ENCODE data around the gene LIME1.
A peak's percentile ranks its signal among the peaks of the same experiment; 100 is the strongest.
"Not testable (repeated sequence)": the region's sequence is repeated elsewhere in the genome, so short reads cannot be mapped to it uniquely, and the experiment has no call there.

Gene LIME1

GRCh38 chr20:63714858-63715257, 21.6 kb upstream of the LIME1 start:
- Histone ChIP-seq H2BK12ac (ENCODE audit: low read length in 2 of 2) (no peak overlapping the region), H3K23ac (ENCODE audit: low read length in 2 of 2) (no peak overlapping the region), H3K79me1 (replicated peaks; ENCODE audit: low read length, poor library complexity, severe bottlenecking) (peaks cover 12% of the 10 kb centered on the region), H3K4me3 (ENCODE audit: insufficient read depth in 1 of 2, low read depth in 1 of 2, low read length in 2 of 2) (no peak overlapping the region), H2BK120ac (ENCODE audit: low read depth, low read length) (no peak overlapping the region), H3K18ac (ENCODE audit: low read depth in 1 of 2, low read length in 2 of 2) (no peak overlapping the region), H2AFZ (ENCODE audit: low read depth, low read length) (no peak overlapping the region), H3K4ac (ENCODE audit: low read depth in 1 of 2, low read length in 2 of 2) (no peak overlapping the region), H3K9me3 (ENCODE audit: control insufficient read depth, low read length) (peaks cover 32% of the 10 kb centered on the region), H4K91ac (ENCODE audit: low read length) (no peak overlapping the region), H3K9ac (ENCODE audit: low read length) (no peak overlapping the region), H3K27me3 (ENCODE audit: control insufficient read depth in 1 of 2, insufficient read depth in 1 of 2, low read length in 2 of 2) (no peaks in the 10 kb centered on the region), H4K8ac (ENCODE audit: low read length) (no peak overlapping the region), H3K14ac (ENCODE audit: low read length in 2 of 2) (no peak overlapping the region), H3K27ac (ENCODE audit: low read length, poor library complexity, severe bottlenecking) (no peak overlapping the region), H3K4me1 (ENCODE audit: control insufficient read depth, insufficient read depth, low read depth, low read length) (no peaks in the 10 kb centered on the region), H2BK15ac (ENCODE audit: low read depth, poor library complexity, severe bottlenecking) (no peak overlapping the region), H2BK5ac (ENCODE audit: low read depth, low read length, poor library complexity, severe bottlenecking) (no peak overlapping the region), H2AK5ac (ENCODE audit: low read length, severe bottlenecking) (no peak overlapping the region), H3K36me3 (ENCODE audit: control insufficient read depth in 1 of 2, insufficient read depth in 2 of 2, low read depth in 1 of 2, low read length in 2 of 2) (peaks cover 62 to 83% of the 10 kb centered on the region in 2 experiments), H3K4me2 (ENCODE audit: low read length, poor library complexity, severe bottlenecking) (no peak overlapping the region)
- no peak for DNase-seq
- WGBS, result 100% methylated on average over 2 of the region's 5 CpGs

- H4K8ac ChIP-seq (ENCODE audit: low read length), result no peak overlapping the region
- 100% methylated on average over 1 of the region's 2 CpGs for WGBS
- H2AFZ ChIP-seq (ENCODE audit: low read depth, low read length), result no peak overlapping the region
- H3K4ac ChIP-seq (ENCODE audit: low read depth in 1 of 2, low read length in 2 of 2), result no peak overlapping the region
- no peak overlapping the region for H3K4me2 ChIP-seq (ENCODE audit: low read length, poor library complexity, severe bottlenecking)
- H3K4me3 ChIP-seq (ENCODE audit: insufficient read depth in 1 of 2, low read depth in 1 of 2, low read length in 2 of 2), result peak overlapping the region in 1 of 2 experiments; percentile 10
- no peak overlapping the region for H4K91ac ChIP-seq (ENCODE audit: low read length)
- H3K79me1 ChIP-seq (replicated peaks; ENCODE audit: low read length, poor library complexity, severe bottlenecking), result peaks cover 26% of the 10 kb centered on the region
- no peak overlapping the region for H3K14ac ChIP-seq (ENCODE audit: low read length in 2 of 2)
- no peak overlapping the region for H2BK120ac ChIP-seq (ENCODE audit: low read depth, low read length)
- H3K27ac ChIP-seq (ENCODE audit: low read length, poor library complexity, severe bottlenecking), result no peak overlapping the region
- DNase-seq, result no peak
- no peak overlapping the region for H2AK5ac ChIP-seq (ENCODE audit: low read length, severe bottlenecking)
- H2BK5ac ChIP-seq (ENCODE audit: low read depth, low read length, poor library complexity, severe bottlenecking), result no peak overlapping the region
- H2BK12ac ChIP-seq (ENCODE audit: low read length in 2 of 2), result no peak overlapping the region
- peaks cover 56 to 66% of the 10 kb centered on the region in 2 experiments for H3K36me3 ChIP-seq (ENCODE audit: control insufficient read depth in 1 of 2, insufficient read depth in 2 of 2, low read depth in 1 of 2, low read length in 2 of 2)
- no peak overlapping the region for H3K9ac ChIP-seq (ENCODE audit: low read length)
- no peaks in the 10 kb centered on the region for H3K27me3 ChIP-seq (ENCODE audit: control insufficient read depth in 1 of 2, insufficient read depth in 1 of 2, low read length in 2 of 2)
- no peaks in the 10 kb centered on the region for H3K4me1 ChIP-seq (ENCODE audit: control insufficient read depth, insufficient read depth, low read depth, low read length)
- peaks cover 28% of the 10 kb centered on the region for H3K9me3 ChIP-seq (ENCODE audit: control insufficient read depth, low read length)
- H3K18ac ChIP-seq (ENCODE audit: low read depth in 1 of 2, low read length in 2 of 2), result no peak overlapping the region
- H3K23ac ChIP-seq (ENCODE audit: low read length in 2 of 2), result no peak overlapping the region
- H2BK15ac ChIP-seq (ENCODE audit: low read depth, poor library complexity, severe bottlenecking), result no peak overlapping the region
These were observed 17.5 kb upstream of the LIME1 start for GRCh38 chr20:63718996-63719395.

GRCh38 chr20:63722967-63723622, 13.4 kb upstream of the LIME1 start:
- peaks cover 17% of the 10 kb centered on the region for H3K9me3 ChIP-seq (ENCODE audit: control insufficient read depth, low read length)

GRCh38 chr20:63730189-63730733, 6.2 kb upstream of the LIME1 start:
- not testable (repeated sequence) for H3K4me3 ChIP-seq (ENCODE audit: insufficient read depth in 1 of 2, low read depth in 1 of 2, low read length in 2 of 2); H2AFZ ChIP-seq (ENCODE audit: low read depth, low read length); H4K8ac ChIP-seq (ENCODE audit: low read length); H3K4me2 ChIP-seq (ENCODE audit: low read length, poor library complexity, severe bottlenecking); H3K4ac ChIP-seq (ENCODE audit: low read depth in 1 of 2, low read length in 2 of 2); H3K18ac ChIP-seq (ENCODE audit: low read depth in 1 of 2, low read length in 2 of 2); H3K27ac ChIP-seq (ENCODE audit: low read length, poor library complexity, severe bottlenecking); H2BK5ac ChIP-seq (ENCODE audit: low read depth, low read length, poor library complexity, severe bottlenecking); H2BK15ac ChIP-seq (ENCODE audit: low read depth, poor library complexity, severe bottlenecking); H2BK120ac ChIP-seq (ENCODE audit: low read depth, low read length); H3K14ac ChIP-seq (ENCODE audit: low read length in 2 of 2); H4K91ac ChIP-seq (ENCODE audit: low read length); H2AK5ac ChIP-seq (ENCODE audit: low read length, severe bottlenecking); H3K9me3 ChIP-seq (ENCODE audit: control insufficient read depth, low read length); DNase-seq; H3K23ac ChIP-seq (ENCODE audit: low read length in 2 of 2); H2BK12ac ChIP-seq (ENCODE audit: low read length in 2 of 2); H3K9ac ChIP-seq (ENCODE audit: low read length); H3K27me3 ChIP-seq (ENCODE audit: control insufficient read depth in 1 of 2, insufficient read depth in 1 of 2, low read length in 2 of 2)
- peaks cover 13% of the 10 kb centered on the region for H3K4me1 ChIP-seq (ENCODE audit: control insufficient read depth, insufficient read depth, low read depth, low read length)
- 97% methylated on average over 18 of the region's 18 CpGs for WGBS
- H3K79me1 ChIP-seq (replicated peaks; ENCODE audit: low read length, poor library complexity, severe bottlenecking), result peaks cover 31% of the 10 kb centered on the region
- H3K36me3 ChIP-seq (ENCODE audit: control insufficient read depth in 1 of 2, insufficient read depth in 2 of 2, low read depth in 1 of 2, low read length in 2 of 2), result peaks cover 43 to 55% of the 10 kb centered on the region in 2 experiments

More at GRCh38 chr20:63722967-63723622, 13.4 kb upstream of the LIME1 start:
- peaks cover 41% of the 10 kb centered on the region in 2 experiments for H3K36me3 ChIP-seq (ENCODE audit: control insufficient read depth in 1 of 2, insufficient read depth in 2 of 2, low read depth in 1 of 2, low read length in 2 of 2)
- not testable (repeated sequence) for H3K4me2 ChIP-seq (ENCODE audit: low read length, poor library complexity, severe bottlenecking); H2BK12ac ChIP-seq (ENCODE audit: low read length in 2 of 2); H3K14ac ChIP-seq (ENCODE audit: low read length in 2 of 2); H4K91ac ChIP-seq (ENCODE audit: low read length); H3K23ac ChIP-seq (ENCODE audit: low read length in 2 of 2); H3K4me3 ChIP-seq (ENCODE audit: insufficient read depth in 1 of 2, low read depth in 1 of 2, low read length in 2 of 2); H3K4me1 ChIP-seq (ENCODE audit: control insufficient read depth, insufficient read depth, low read depth, low read length); H3K9ac ChIP-seq (ENCODE audit: low read length); H4K8ac ChIP-seq (ENCODE audit: low read length); H3K18ac ChIP-seq (ENCODE audit: low read depth in 1 of 2, low read length in 2 of 2); H3K27ac ChIP-seq (ENCODE audit: low read length, poor library complexity, severe bottlenecking); H2AFZ ChIP-seq (ENCODE audit: low read depth, low read length); H3K4ac ChIP-seq (ENCODE audit: low read depth in 1 of 2, low read length in 2 of 2); H3K27me3 ChIP-seq (ENCODE audit: control insufficient read depth in 1 of 2, insufficient read depth in 1 of 2, low read length in 2 of 2); H2BK120ac ChIP-seq (ENCODE audit: low read depth, low read length); H2BK5ac ChIP-seq (ENCODE audit: low read depth, low read length, poor library complexity, severe bottlenecking); H2AK5ac ChIP-seq (ENCODE audit: low read length, severe bottlenecking); DNase-seq; H2BK15ac ChIP-seq (ENCODE audit: low read depth, poor library complexity, severe bottlenecking)
- peaks cover 29% of the 10 kb centered on the region for H3K79me1 ChIP-seq (replicated peaks; ENCODE audit: low read length, poor library complexity, severe bottlenecking)
- WGBS, result 98% methylated on average over 2 of the region's 2 CpGs

All from mesenchymal stem cell (in vitro differentiated cells and primary cell).